Endodermal cell (in vitro differentiated cells): ENCODE data around the gene CAMSAP3. TPM values are rescaled to one million over a fixed set of nuclear protein-coding genes. Genes with fewer than 3 reads are reported as not detected.

Source experiments
- DNase-seq: peaks from one replicate; pipeline ENCODE4 v3.0.0-alpha.2; 2017
- H3K27ac ChIP-seq: 2 replicates; pipeline ENCODE4 v1.5.1; 2013; ENCODE audit warnings: mild to moderate bottlenecking, low read depth, low read length, moderate library complexity
- H3K27me3 ChIP-seq: 2 replicates; pipeline ENCODE4 v1.6.1; 2013; ENCODE audit warnings: mild to moderate bottlenecking, low read length, moderate library complexity; ENCODE audit not compliant: insufficient read depth, control insufficient read depth, poor library complexity, severe bottlenecking
- H3K36me3 ChIP-seq: 2 replicates; pipeline ENCODE4 v1.7.0; 2013; ENCODE audit warnings: mild to moderate bottlenecking, low read length, moderate library complexity; ENCODE audit not compliant: control insufficient read depth, insufficient read depth
- H3K4me1 ChIP-seq: one replicate; pipeline ENCODE4 v1.7.0; 2013; ENCODE audit warnings: low read length; ENCODE audit not compliant: control insufficient read depth, insufficient read depth
- H3K4me3 ChIP-seq: 2 replicates; pipeline ENCODE4 v1.5.1; 2013; ENCODE audit warnings: mild to moderate bottlenecking, low read length, moderate library complexity
- H3K9ac ChIP-seq: 2 replicates; pipeline ENCODE4 v1.6.1; 2013; ENCODE audit warnings: mild to moderate bottlenecking, low read length, moderate library complexity; ENCODE audit not compliant: poor library complexity, severe bottlenecking; ENCODE audit errors: extremely low read depth
- H3K9me3 ChIP-seq: 2 replicates; pipeline ENCODE4 v1.6.1; 2013; ENCODE audit warnings: mild to moderate bottlenecking, low read length, moderate library complexity; ENCODE audit not compliant: control insufficient read depth
- H3K27ac Mint-ChIP-seq: 2 replicates; pipeline ENCODE4 v1.8.0; 2020; ENCODE audit warnings: mixed read lengths
- H3K27me3 Mint-ChIP-seq: 2 replicates; pipeline ENCODE4 v1.8.0; 2021; ENCODE audit warnings: mild to moderate bottlenecking, mixed read lengths; ENCODE audit not compliant: insufficient read depth
- H3K36me3 Mint-ChIP-seq: 2 replicates; pipeline ENCODE4 v1.8.0; 2020; ENCODE audit warnings: low read depth, mixed read lengths
- H3K4me1 Mint-ChIP-seq: 2 replicates; pipeline ENCODE4 v1.8.0; 2020; ENCODE audit warnings: mixed read lengths
- H3K4me3 Mint-ChIP-seq: 2 replicates; pipeline ENCODE4 v1.8.0; 2020; ENCODE audit warnings: mild to moderate bottlenecking, moderate library complexity, mixed read lengths
- H3K9me3 Mint-ChIP-seq: 2 replicates; pipeline ENCODE4 v1.8.0; 2020; ENCODE audit warnings: mild to moderate bottlenecking, mixed read lengths
- CTCF ChIP-seq: fragments of 200-600 bp; sonication (generic); conservative IDR thresholded peaks from 2 replicates; pipeline ENCODE4 v1.5.0; 2021; ENCODE audit warnings: antibody characterized with exemption, mild to moderate bottlenecking
- WGBS, 2 experiments: methylation state at CpG; one replicate each; pipeline versions ENCODE4 v1.1.5 to v1.1.7; 2013; ENCODE audit warnings: missing lambda C conversion rate in 2 of 2, mixed read lengths in 1 of 2; ENCODE audit not compliant: insufficient coverage in 1 of 2, insufficient read length in 1 of 2; 5-methylcytosine and 5-hydroxymethylcytosine counted together
- total RNA-seq, 2 donors: library from RNA; stranded (reverse); fragmentation: NEBNext Ultra II Directional in 1 of 2; extraction: Animal tissue kit (Norgen Biotek cat#: 25700) in 1 of 2; gene quantifications; 2 replicates in 1 of 2; 3 replicates in 1 of 2; pipeline ENCODE4 v1.2.1, GENCODE V29; 2021

CAMSAP3 gene
- total RNA-seq, 2 donors from 2014 or later = 65.5 to 76.8 TPM

- Histone ChIP-seq H3K27ac (no peak within 1 kb of the TSS), H3K27me3 (peaks cover 23% of the 10 kb centered on the region), H3K4me1 (no peaks in the 10 kb centered on the region), H3K9me3 (no peaks in the 10 kb centered on the region), H3K36me3 (peaks cover 10% of the 10 kb centered on the region), H3K9ac (peak within 1 kb of the TSS; percentile 72), H3K4me3 (peak within 1 kb of the TSS; percentile 86)
- Mint-ChIP-seq H3K4me3 (peak within 1 kb of the TSS; percentile 77), H3K27me3 (peaks cover 30% of the 10 kb centered on the region), H3K36me3 (peaks cover 16% of the 10 kb centered on the region), H3K4me1 (no peaks in the 10 kb centered on the region), H3K27ac (peak within 1 kb of the TSS; percentile 84), H3K9me3 (no peaks in the 10 kb centered on the region)
- peak; percentile 42 for TF ChIP-seq CTCF
- DNase-seq = peak; percentile 96
- 11 to 47% methylated on average over 11 to 61 of the region's 61 CpGs for WGBS, 2 experiments
Observed at GRCh38 chr19:7636691-7637373, 41.2 kb downstream of the CAMSAP3 start, which contains the start of gene STXBP2. TSS of gene STXBP2 (plus strand) at chr19:7637110. CDS start at chr19:7637150, 40 bp downstream.

- WGBS, 2 experiments = 46 to 55% methylated on average over 14 to 30 of the region's 30 CpGs
- H3K9me3 ChIP-seq = no peaks in the 10 kb centered on the region
- Mint-ChIP-seq H3K9me3 (no peaks in the 10 kb centered on the region), H3K27me3 (peaks cover 30% of the 10 kb centered on the region), H3K4me3 (peak overlapping the region; percentile 77), H3K27ac (peak overlapping the region; percentile 84), H3K4me1 (no peaks in the 10 kb centered on the region), H3K36me3 (peaks cover 14% of the 10 kb centered on the region)
- H3K4me1 ChIP-seq = no peaks in the 10 kb centered on the region
- H3K4me3 ChIP-seq = peak overlapping the region; percentile 86
- H3K27me3 ChIP-seq = peaks cover 23% of the 10 kb centered on the region
- peak overlapping the region; percentile 72 for H3K9ac ChIP-seq
- TF ChIP-seq CTCF = no peak
- H3K36me3 ChIP-seq = peaks cover 10% of the 10 kb centered on the region
- H3K27ac ChIP-seq = no peak overlapping the region
- no peak for DNase-seq
Observed at GRCh38 chr19:7637374-7638256, 42.0 kb downstream of the CAMSAP3 start.

GRCh38 chr19:7638802-7639465 is 43.3 kb downstream of the CAMSAP3 start:
- peak overlapping the region; percentile 77 for H3K4me3 Mint-ChIP-seq
- H3K27me3 Mint-ChIP-seq = peaks cover 28% of the 10 kb centered on the region
- H3K27ac Mint-ChIP-seq = no peak overlapping the region
- no peaks in the 10 kb centered on the region for H3K4me1 Mint-ChIP-seq
- Histone ChIP-seq H3K9me3 (no peaks in the 10 kb centered on the region), H3K27me3 (peaks cover 23% of the 10 kb centered on the region), H3K36me3 (peaks cover 10% of the 10 kb centered on the region), H3K27ac (no peak overlapping the region), H3K4me1 (no peaks in the 10 kb centered on the region), H3K9ac (no peak overlapping the region), H3K4me3 (no peak overlapping the region)
- no peak for TF ChIP-seq CTCF
- peaks cover 22% of the 10 kb centered on the region for H3K36me3 Mint-ChIP-seq
- 91 to 93% methylated on average over 12 of the region's 12 CpGs for WGBS, 2 experiments
- no peak for DNase-seq
- H3K9me3 Mint-ChIP-seq = peaks cover 2% of the 10 kb centered on the region
